IMR-90 (cell line): ENCODE data around the gene DYNLT2B. TPM values are rescaled to one million over a fixed set of nuclear protein-coding genes. Genes with fewer than 3 reads are reported as not detected.

Experiments used
- ATAC-seq: fragments of 200-7000 bp; cut with Tn5 transposase; 2 replicates; pipeline ENCODE4 v1.9.1; 2020; ENCODE audit warnings: low read depth, mild to moderate bottlenecking, moderate library complexity
- BruUV-seq: library from RNA; stranded (reverse); fragments of 400-500 nt; replicated peaks from 2 replicates; lab custom pipeline; 2021; lab: Mats Ljungman, UMichigan
- CTCF ChIA-PET: fragments of 300-600 bp; formaldehyde crosslinking; extraction: SDS; loops from one replicate; lab custom pipeline; 2021; ENCODE audit warnings: antibody characterized with exemption; lab: Yijun Ruan, JAX
- POLR2A ChIA-PET: fragments of 300-600 bp; sonication (Branson Sonifier 250); formaldehyde crosslinking; loops from one replicate; lab custom pipeline; 2022; ENCODE audit warnings: antibody characterized with exemption; ENCODE audit not compliant: unreplicated experiment; lab: Charles Lee
- DNase-seq: peaks from one replicate; pipeline ENCODE4 v3.0.0; 2013
- H2AFZ ChIP-seq: replicated peaks from 2 replicates; pipeline ENCODE3; 2013; ENCODE audit warnings: low read length, mild to moderate bottlenecking; ENCODE audit not compliant: poor library complexity
- H2AK5ac ChIP-seq: 2 replicates; pipeline ENCODE4 v1.6.1; 2013; ENCODE audit warnings: low read depth, low read length, inconsistent platforms
- H2AK9ac ChIP-seq: replicated peaks from 2 replicates; pipeline ENCODE3; 2013; ENCODE audit warnings: mild to moderate bottlenecking, low read depth, low read length, moderate library complexity; ENCODE audit not compliant: poor library complexity
- H2BK120ac ChIP-seq: 2 replicates; pipeline ENCODE4 v1.6.1; 2013; ENCODE audit warnings: low read depth, low read length, inconsistent platforms
- H2BK15ac ChIP-seq: 3 replicates; pipeline ENCODE4 v1.6.1; 2013; ENCODE audit warnings: low read depth, low read length, inconsistent platforms
- H2BK20ac ChIP-seq: 2 replicates; pipeline ENCODE4 v1.6.1; 2013; ENCODE audit warnings: low read depth, mild to moderate bottlenecking, inconsistent platforms, low read length, moderate library complexity
- H2BK5ac ChIP-seq: 2 replicates; pipeline ENCODE4 v1.6.1; 2013; ENCODE audit warnings: mild to moderate bottlenecking, low read depth, low read length, inconsistent platforms; ENCODE audit not compliant: poor library complexity, severe bottlenecking
- H3K14ac ChIP-seq: replicated peaks from 2 replicates; pipeline ENCODE4 v1.6.1; 2013; ENCODE audit warnings: low read depth, low read length, inconsistent platforms
- H3K18ac ChIP-seq: 2 replicates; pipeline ENCODE4 v1.6.1; 2013; ENCODE audit warnings: low read depth, low read length, control low read depth
- H3K23ac ChIP-seq: 2 replicates; pipeline ENCODE4 v1.6.1; 2013; ENCODE audit warnings: low read depth, low read length, inconsistent platforms
- H3K27ac ChIP-seq: 2 replicates; pipeline ENCODE4 v1.5.1; 2013; ENCODE audit warnings: mild to moderate bottlenecking, control low read depth, low read length; ENCODE audit not compliant: insufficient read depth
- H3K27me3 ChIP-seq: 2 replicates; pipeline ENCODE4 v1.6.1; 2013; ENCODE audit warnings: low read length; ENCODE audit not compliant: control insufficient read depth, insufficient read depth
- H3K36me3 ChIP-seq: 2 replicates; pipeline ENCODE4 v1.6.1; 2013; ENCODE audit warnings: low read length, mixed read lengths; ENCODE audit not compliant: control insufficient read depth, insufficient read depth
- H3K4ac ChIP-seq: 2 replicates; pipeline ENCODE4 v1.6.1; 2013; ENCODE audit warnings: low read depth, low read length, inconsistent platforms
- H3K4me1 ChIP-seq: 2 replicates; pipeline ENCODE4 v1.6.1; 2013; ENCODE audit warnings: low read length, mixed read lengths; ENCODE audit not compliant: control insufficient read depth, insufficient read depth
- H3K4me2 ChIP-seq: 2 replicates; pipeline ENCODE4 v1.6.1; 2013; ENCODE audit warnings: low read depth, mild to moderate bottlenecking, control low read depth, low read length, moderate library complexity
- H3K4me3 ChIP-seq: 2 replicates; pipeline ENCODE4 v1.5.1; 2013; ENCODE audit warnings: low read depth, mild to moderate bottlenecking, control low read depth, low read length, moderate library complexity; ENCODE audit not compliant: insufficient read depth
- H3K56ac ChIP-seq: 2 replicates; pipeline ENCODE4 v1.6.1; 2013; ENCODE audit warnings: low read length, inconsistent platforms; ENCODE audit not compliant: insufficient read depth; ENCODE audit errors: extremely low read depth
- H3K79me1 ChIP-seq, 2 experiments: 2 replicates each; pipeline ENCODE4 v1.6.1; 2013; ENCODE audit warnings: low read length in 2 of 2, inconsistent platforms in 1 of 2, low read depth in 1 of 2
- H3K9ac ChIP-seq: 2 replicates; pipeline ENCODE4 v1.6.1; 2013; ENCODE audit warnings: low read depth, low read length, control low read depth
- H3K9me1 ChIP-seq: 2 replicates; pipeline ENCODE4 v1.6.1; 2013; ENCODE audit warnings: low read length, inconsistent platforms; ENCODE audit not compliant: insufficient read depth
- H3K9me3 ChIP-seq: 2 replicates; pipeline ENCODE4 v1.6.1; 2013; ENCODE audit warnings: low read length; ENCODE audit not compliant: control insufficient read depth, insufficient read depth
- H4K20me1 ChIP-seq: 2 replicates; pipeline ENCODE4 v1.6.1; 2013; ENCODE audit warnings: low read length, inconsistent platforms; ENCODE audit not compliant: insufficient read depth
- H4K5ac ChIP-seq: 2 replicates; pipeline ENCODE4 v1.6.1; 2013; ENCODE audit warnings: mild to moderate bottlenecking, low read depth, low read length, control low read depth
- H4K8ac ChIP-seq, 2 experiments: 2 replicates each; pipeline ENCODE4 v1.6.1; 2013; ENCODE audit warnings: low read depth in 2 of 2, low read length in 2 of 2, control low read depth in 1 of 2, inconsistent platforms in 1 of 2
- H4K91ac ChIP-seq: 2 replicates; pipeline ENCODE4 v1.6.1; 2013; ENCODE audit warnings: low read depth, low read length, inconsistent platforms; ENCODE audit not compliant: insufficient read depth
- CEBPB ChIP-seq: IDR thresholded peaks from 2 replicates; pipeline ENCODE4 v1.6.1; 2012; ENCODE audit warnings: low read depth, low read length, improper control_type of control experiment
- CHD1 ChIP-seq: IDR thresholded peaks from 2 replicates; pipeline ENCODE4 v1.6.1; 2012; ENCODE audit warnings: low read depth, low read length, improper control_type of control experiment
- FOS ChIP-seq: fragments of 150-350 bp; IDR thresholded peaks from 2 replicates; pipeline ENCODE4 v1.6.1; 2016; ENCODE audit warnings: low read depth, low read length
- MAFK ChIP-seq: IDR thresholded peaks from 2 replicates; pipeline ENCODE4 v1.6.1; 2012; ENCODE audit warnings: low read depth, low read length, improper control_type of control experiment
- MAZ ChIP-seq: IDR thresholded peaks from 2 replicates; pipeline ENCODE4 v1.6.1; 2012; ENCODE audit warnings: low read depth, mild to moderate bottlenecking, low read length, improper control_type of control experiment, moderate library complexity, borderline replicate concordance
- MXI1 ChIP-seq: IDR thresholded peaks from 2 replicates; pipeline ENCODE4 v1.6.1; 2012; ENCODE audit warnings: low read depth, mild to moderate bottlenecking, low read length, moderate library complexity, borderline replicate concordance
- NFE2L2 ChIP-seq: fragments of 150-350 bp; IDR thresholded peaks from 2 replicates; pipeline ENCODE4 v1.6.1; 2016; ENCODE audit warnings: low read depth, mild to moderate bottlenecking, low read length
- POLR2A ChIP-seq: IDR thresholded peaks from 2 replicates; pipeline ENCODE4 v1.6.1; 2012; ENCODE audit warnings: mild to moderate bottlenecking, low read depth, low read length
- RAD21 ChIP-seq: IDR thresholded peaks from 2 replicates; pipeline ENCODE4 v1.6.1; 2012; ENCODE audit warnings: low read length, improper control_type of control experiment
- RCOR1 ChIP-seq: IDR thresholded peaks from 2 replicates; pipeline ENCODE4 v1.6.1; 2012; ENCODE audit warnings: mild to moderate bottlenecking, low read length, improper control_type of control experiment; ENCODE audit not compliant: insufficient replicate concordance
- RFX5 ChIP-seq: IDR thresholded peaks from 2 replicates; pipeline ENCODE4 v1.8.0; 2012; ENCODE audit warnings: low read depth, mild to moderate bottlenecking, low read length, moderate library complexity
- SMC3 ChIP-seq: fragments of 150-350 bp; IDR thresholded peaks from 2 replicates; pipeline ENCODE4 v1.6.1; 2016; ENCODE audit warnings: low read depth, mild to moderate bottlenecking, antibody characterized with exemption, low read length, moderate library complexity
- WGBS, 2 experiments: methylation state at CpG; one replicate each; pipeline versions ENCODE4 v1.1.5 to v1.1.7; 2013; ENCODE audit warnings: missing lambda C conversion rate in 2 of 2; ENCODE audit not compliant: insufficient read length in 1 of 2; ENCODE audit errors: extremely low coverage in 2 of 2; 5-methylcytosine and 5-hydroxymethylcytosine counted together
- dilution Hi-C: fragments of 300-500 bp; cut with HindIII; formaldehyde crosslinking; loops from one replicate; pipeline ENCODE4 v1.14.3; 2018; ENCODE audit warnings: low sequenced_read_pairs; ENCODE audit not compliant: unreplicated experiment
- in situ Hi-C: fragments of 300-500 bp; cut with MboI; formaldehyde crosslinking; loops from 3 replicates; pipeline ENCODE4 v1.14.3; 2019; ENCODE audit warnings: low sequenced_read_pairs, inconsistent platforms, mixed read lengths
- intact Hi-C: fragments of 100-400 bp; cut with micrococcal nuclease; formaldehyde crosslinking; loops from 2 replicates; pipeline ENCODE4 v1.10.0; 2022
- polyA plus RNA-seq, 3 experiments: library from polyadenylated mRNA; depleted of rRNA; stranded (reverse); fragments of >200 nt; gene quantifications; 2 replicates each; pipeline ENCODE4 v1.2.3, GENCODE V29; 2012; ENCODE audit warnings: low replicate concordance in 1 of 3
- total RNA-seq: library from RNA; depleted of rRNA; stranded (reverse); fragments of >200 nt; gene quantifications from 2 replicates; pipeline ENCODE4 v1.2.3, GENCODE V29; 2012
- TF ChIP-seq, protein P1 (sequence below): fragments of 150-350 bp; IDR thresholded peaks from 2 replicates; pipeline ENCODE4 v1.6.1; 2016; ENCODE audit warnings: low read depth, mild to moderate bottlenecking, low read length, moderate library complexity, borderline replicate concordance
- TF ChIP-seq, protein P2 (sequence below): fragments of 150-350 bp; IDR thresholded peaks from 2 replicates; pipeline ENCODE4 v1.6.1; 2017; ENCODE audit warnings: mild to moderate bottlenecking, antibody characterized with exemption, low read length, low read depth
- TF ChIP-seq, protein P3 (sequence below): conservative IDR thresholded peaks from 2 replicates; pipeline ENCODE4 v1.5.1; 2012; ENCODE audit warnings: mild to moderate bottlenecking, low read depth, low read length, improper control_type of control experiment

Gene DYNLT2B
- total and polyA plus RNA-seq, 2 of the 4 experiments (the other 2 are of a cell fraction) = 2.2 to 6.0 TPM

DNA sequence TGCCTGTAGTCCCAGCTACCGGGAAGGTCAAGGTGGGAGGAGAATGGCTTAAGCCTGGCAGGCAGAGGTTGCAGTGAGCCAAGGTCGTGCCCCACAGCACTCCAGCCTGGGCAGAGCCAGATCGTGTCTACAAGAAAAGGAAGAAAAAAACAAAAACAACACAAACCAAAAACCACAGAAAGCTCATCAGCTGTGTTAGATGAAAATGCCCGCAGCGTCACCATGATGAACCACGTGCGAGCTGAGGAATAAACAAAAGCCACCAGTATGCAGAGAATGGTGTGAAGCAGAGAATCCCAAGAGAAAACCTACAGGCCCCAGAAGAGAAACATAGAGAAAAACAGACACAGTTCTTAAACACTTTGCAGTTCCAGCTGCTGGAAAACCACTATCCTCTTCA, 39.9 kb upstream of the DYNLT2B start:
- H2AK5ac ChIP-seq = no peak overlapping the region
- no peak overlapping the region for H3K4ac ChIP-seq
- ATAC-seq (no peak), DNase-seq (no peak)
- no peak overlapping the region for H2BK120ac ChIP-seq
- H3K18ac ChIP-seq = no peak overlapping the region
- no peak overlapping the region for H3K14ac ChIP-seq
- peaks cover 8% of the 10 kb centered on the region for H3K9me1 ChIP-seq
- H3K56ac ChIP-seq = no peak overlapping the region
- H3K27me3 ChIP-seq = no peaks in the 10 kb centered on the region
- intact Hi-C loops (no loop called here), dilution Hi-C loops (no loop called here), in situ Hi-C loops (no loop called here)
- no peak overlapping the region for H3K23ac ChIP-seq
- no peak overlapping the region for H3K9ac ChIP-seq
- H3K9me3 ChIP-seq = no peaks in the 10 kb centered on the region
- H3K79me1 ChIP-seq = peaks cover 5 to 17% of the 10 kb centered on the region in 2 experiments; a peak in 3 of 4 replicates
- H3K4me2 ChIP-seq = no peak overlapping the region
- H4K8ac ChIP-seq = no peak overlapping the region
- no CpG with 5 or more reads among the region's 7 CpGs for WGBS, 2 experiments
- no peak overlapping the region for H2BK20ac ChIP-seq
- H4K5ac ChIP-seq = no peak overlapping the region
- H3K4me3 ChIP-seq = no peak overlapping the region
- TF ChIP-seq, protein P1, sequence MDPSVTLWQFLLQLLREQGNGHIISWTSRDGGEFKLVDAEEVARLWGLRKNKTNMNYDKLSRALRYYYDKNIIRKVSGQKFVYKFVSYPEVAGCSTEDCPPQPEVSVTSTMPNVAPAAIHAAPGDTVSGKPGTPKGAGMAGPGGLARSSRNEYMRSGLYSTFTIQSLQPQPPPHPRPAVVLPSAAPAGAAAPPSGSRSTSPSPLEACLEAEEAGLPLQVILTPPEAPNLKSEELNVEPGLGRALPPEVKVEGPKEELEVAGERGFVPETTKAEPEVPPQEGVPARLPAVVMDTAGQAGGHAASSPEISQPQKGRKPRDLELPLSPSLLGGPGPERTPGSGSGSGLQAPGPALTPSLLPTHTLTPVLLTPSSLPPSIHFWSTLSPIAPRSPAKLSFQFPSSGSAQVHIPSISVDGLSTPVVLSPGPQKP = no peak
- no peak for TF ChIP-seq RFX5
- TF ChIP-seq FOS = no peak
- no peak for TF ChIP-seq RCOR1
- no peak for TF ChIP-seq SMC3
- TF ChIP-seq, protein P2, sequence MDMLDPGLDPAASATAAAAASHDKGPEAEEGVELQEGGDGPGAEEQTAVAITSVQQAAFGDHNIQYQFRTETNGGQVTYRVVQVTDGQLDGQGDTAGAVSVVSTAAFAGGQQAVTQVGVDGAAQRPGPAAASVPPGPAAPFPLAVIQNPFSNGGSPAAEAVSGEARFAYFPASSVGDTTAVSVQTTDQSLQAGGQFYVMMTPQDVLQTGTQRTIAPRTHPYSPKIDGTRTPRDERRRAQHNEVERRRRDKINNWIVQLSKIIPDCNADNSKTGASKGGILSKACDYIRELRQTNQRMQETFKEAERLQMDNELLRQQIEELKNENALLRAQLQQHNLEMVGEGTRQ = no peak
- TF ChIP-seq, protein P3, sequence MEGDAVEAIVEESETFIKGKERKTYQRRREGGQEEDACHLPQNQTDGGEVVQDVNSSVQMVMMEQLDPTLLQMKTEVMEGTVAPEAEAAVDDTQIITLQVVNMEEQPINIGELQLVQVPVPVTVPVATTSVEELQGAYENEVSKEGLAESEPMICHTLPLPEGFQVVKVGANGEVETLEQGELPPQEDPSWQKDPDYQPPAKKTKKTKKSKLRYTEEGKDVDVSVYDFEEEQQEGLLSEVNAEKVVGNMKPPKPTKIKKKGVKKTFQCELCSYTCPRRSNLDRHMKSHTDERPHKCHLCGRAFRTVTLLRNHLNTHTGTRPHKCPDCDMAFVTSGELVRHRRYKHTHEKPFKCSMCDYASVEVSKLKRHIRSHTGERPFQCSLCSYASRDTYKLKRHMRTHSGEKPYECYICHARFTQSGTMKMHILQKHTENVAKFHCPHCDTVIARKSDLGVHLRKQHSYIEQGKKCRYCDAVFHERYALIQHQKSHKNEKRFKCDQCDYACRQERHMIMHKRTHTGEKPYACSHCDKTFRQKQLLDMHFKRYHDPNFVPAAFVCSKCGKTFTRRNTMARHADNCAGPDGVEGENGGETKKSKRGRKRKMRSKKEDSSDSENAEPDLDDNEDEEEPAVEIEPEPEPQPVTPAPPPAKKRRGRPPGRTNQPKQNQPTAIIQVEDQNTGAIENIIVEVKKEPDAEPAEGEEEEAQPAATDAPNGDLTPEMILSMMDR = no peak
- no peak for TF ChIP-seq CEBPB
- no peak for TF ChIP-seq RAD21
- no peak for TF ChIP-seq MAZ
- no peak for TF ChIP-seq CHD1
- TF ChIP-seq NFE2L2 = no peak
- no peak for TF ChIP-seq MXI1
- TF ChIP-seq POLR2A = no peak
- TF ChIP-seq MAFK = no peak
- no peak overlapping the region for H2BK5ac ChIP-seq
- H2AFZ ChIP-seq = no peak overlapping the region
- peaks cover 55% of the 10 kb centered on the region for H3K36me3 ChIP-seq
- no peak overlapping the region for H4K91ac ChIP-seq
- no peak overlapping the region for H2BK15ac ChIP-seq
- H3K27ac ChIP-seq = no peak overlapping the region
- ChIA-PET CTCF (no interaction called here), POLR2A (no interaction called here)
- H4K20me1 ChIP-seq = 0 out of 2 replicates have a peak, but pooled peaks cover 4% of the 10 kb centered on the region
- H2AK9ac ChIP-seq = no peak overlapping the region
- no TSS peak for BruUV-seq
- H3K4me1 ChIP-seq = peaks cover 5% of the 10 kb centered on the region; the same call in 1 of the 2 replicates
